Liver (tissue), 9 donors: ENCODE results near the gene LYRM1. TPM values are rescaled to one million over a fixed set of nuclear protein-coding genes. Genes with fewer than 3 reads are reported as not detected.

ENCODE experiments used
- DNase-seq: peaks from one replicate; pipeline ENCODE4 v3.0.0-alpha.2; 2017; ENCODE audit warnings: low spot score
- H3K27ac ChIP-seq, 2 donors: one replicate each; pipeline ENCODE4 v1.7.0; 2013; ENCODE audit warnings: inconsistent platforms in 2 of 2, low read length in 2 of 2, control low read depth in 1 of 2, low read depth in 1 of 2, mild to moderate bottlenecking in 1 of 2
- H3K27me3 ChIP-seq, 4 donors: one replicate each; pipeline versions ENCODE4 v1.6.1 to v1.7.0; 2013; ENCODE audit warnings: low read length in 3 of 4, inconsistent platforms in 1 of 4, mild to moderate bottlenecking in 1 of 4, moderate library complexity in 1 of 4; ENCODE audit not compliant: control insufficient read depth in 4 of 4, insufficient read depth in 4 of 4
- H3K36me3 ChIP-seq, 4 donors: one replicate each; pipeline versions ENCODE4 v1.6.1 to v1.7.0; 2013; ENCODE audit warnings: low read length in 3 of 4, mild to moderate bottlenecking in 3 of 4, low read depth in 1 of 4, moderate library complexity in 1 of 4; ENCODE audit not compliant: control insufficient read depth in 4 of 4, insufficient read depth in 3 of 4
- H3K4me1 ChIP-seq, 4 donors: one replicate each; pipeline versions ENCODE4 v1.6.1 to v1.7.0; 2013; ENCODE audit warnings: low read length in 3 of 4, mild to moderate bottlenecking in 3 of 4, moderate library complexity in 1 of 4; ENCODE audit not compliant: control insufficient read depth in 4 of 4, insufficient read depth in 4 of 4
- H3K4me3 ChIP-seq, 3 donors: one replicate each; pipeline versions ENCODE4 v1.6.1 to v1.7.0; 2013; ENCODE audit warnings: low read length in 3 of 3, control low read depth in 1 of 3, low read depth in 1 of 3, mild to moderate bottlenecking in 1 of 3
- H3K9ac ChIP-seq, 2 donors: one replicate each; pipeline ENCODE4 v1.7.0; 2013; ENCODE audit warnings: low read length in 2 of 2, mild to moderate bottlenecking in 2 of 2, moderate library complexity in 2 of 2, control low read depth in 1 of 2, low read depth in 1 of 2
- H3K9me3 ChIP-seq, 4 donors: one replicate each; pipeline versions ENCODE4 v1.6.1 to v1.7.0; 2013; ENCODE audit warnings: low read length in 3 of 4; ENCODE audit not compliant: control insufficient read depth in 4 of 4
- EGR1 ChIP-seq, 2 donors: IDR thresholded peaks; 2 replicates each; pipeline ENCODE4 v1.6.1; 2016 to 2018; ENCODE audit warnings: antibody characterized with exemption in 2 of 2, low read depth in 2 of 2
- FOXA1 ChIP-seq: IDR thresholded peaks from 2 replicates; pipeline ENCODE4 v1.6.1; 2016; ENCODE audit warnings: antibody characterized with exemption
- FOXA2 ChIP-seq: IDR thresholded peaks from 2 replicates; pipeline ENCODE4 v1.6.1; 2016; ENCODE audit warnings: antibody characterized with exemption
- GABPA ChIP-seq, 2 donors: IDR thresholded peaks in 1 of 2; conservative IDR thresholded peaks in 1 of 2; 2 replicates each; pipeline ENCODE4 v1.6.1; 2016; ENCODE audit warnings: antibody characterized with exemption in 2 of 2, mild to moderate bottlenecking in 1 of 2, moderate library complexity in 1 of 2
- HNF4A ChIP-seq, 2 donors: conservative IDR thresholded peaks; 2 replicates each; pipeline ENCODE4 v1.6.1; 2016; ENCODE audit warnings: antibody characterized with exemption in 2 of 2, mild to moderate bottlenecking in 2 of 2
- HNF4G ChIP-seq: IDR thresholded peaks from 2 replicates; pipeline ENCODE4 v1.6.1; 2016; ENCODE audit warnings: antibody characterized with exemption
- JUND ChIP-seq, 2 donors: IDR thresholded peaks; 2 replicates each; pipeline ENCODE4 v1.6.1; 2016; ENCODE audit warnings: antibody characterized with exemption in 2 of 2
- NR2F2 ChIP-seq: IDR thresholded peaks from 2 replicates; pipeline ENCODE4 v1.6.1; 2016; ENCODE audit warnings: antibody characterized with exemption
- RAD21 ChIP-seq, 2 donors: IDR thresholded peaks; 2 replicates each; pipeline ENCODE4 v1.6.1; 2016; ENCODE audit warnings: antibody characterized with exemption in 2 of 2, mild to moderate bottlenecking in 2 of 2
- RXRA ChIP-seq, 2 donors: IDR thresholded peaks; 2 replicates each; pipeline ENCODE4 v1.6.1; 2017 to 2018; ENCODE audit warnings: antibody characterized with exemption in 2 of 2, mild to moderate bottlenecking in 1 of 2
- SP1 ChIP-seq: IDR thresholded peaks from 2 replicates; pipeline ENCODE4 v1.6.1; 2018; ENCODE audit warnings: antibody characterized with exemption, mild to moderate bottlenecking
- TAF1 ChIP-seq: conservative IDR thresholded peaks from 2 replicates; pipeline ENCODE4 v1.6.1; 2016; ENCODE audit warnings: antibody characterized with exemption, mild to moderate bottlenecking
- YY1 ChIP-seq: IDR thresholded peaks from 2 replicates; pipeline ENCODE4 v1.6.1; 2016; ENCODE audit warnings: antibody characterized with exemption, mild to moderate bottlenecking
- WGBS: extraction: QIAGEN DNeasy Blood & Tissue Kit; methylation state at CpG from one replicate; pipeline ENCODE4 v1.1.7; 2013; 5-methylcytosine and 5-hydroxymethylcytosine counted together
- polyA plus RNA-seq, 2 donors: library from polyadenylated mRNA; stranded (reverse) in 1 of 2; unstranded in 1 of 2; fragments of 200-250 nt in 1 of 2; fragments of >200 nt in 1 of 2; fragmentation: Nextera tagmentation in 1 of 2; extraction: Ambion mirVana in 1 of 2; gene quantifications; one replicate each; pipeline versions ENCODE4 v1.2.1 to v1.2.3, GENCODE V29; 2013 to 2015
- total RNA-seq, 2 donors: library from RNA; depleted of rRNA; stranded (reverse); fragments of >200 nt; gene quantifications; one replicate each; pipeline ENCODE4 v1.2.3, GENCODE V29; 2014
- TF ChIP-seq, protein P1 (sequence below): IDR thresholded peaks from 2 replicates; pipeline ENCODE4 v1.6.1; 2016; ENCODE audit warnings: antibody characterized with exemption, mild to moderate bottlenecking
- TF ChIP-seq, protein P2 (sequence below): IDR thresholded peaks from 2 replicates; pipeline ENCODE4 v1.6.1; 2016; ENCODE audit warnings: antibody characterized with exemption
- TF ChIP-seq, protein P3 (sequence below): IDR thresholded peaks from 2 replicates; pipeline ENCODE4 v1.6.1; 2016; ENCODE audit warnings: antibody characterized with exemption
- TF ChIP-seq, protein P4 (sequence below): IDR thresholded peaks from 2 replicates; pipeline ENCODE4 v1.6.1; 2016; ENCODE audit warnings: antibody characterized with exemption
- TF ChIP-seq, protein P5 (sequence below): fragments of 150-350 bp; IDR thresholded peaks from 2 replicates; pipeline ENCODE4 v1.5.1; 2017; ENCODE audit warnings: improper control_type of control experiment, low read depth, low read length; ENCODE audit not compliant: missing input control
- donor health status: healthy.
- donor health status: healthy.
- donor health status: healthy.
- donor health status: healthy.
- donor health status: healthy.

The LYRM1 gene
- total and polyA plus RNA-seq, 4 donors: 33.2 to 57.3 (median 50.8) TPM

DNA sequence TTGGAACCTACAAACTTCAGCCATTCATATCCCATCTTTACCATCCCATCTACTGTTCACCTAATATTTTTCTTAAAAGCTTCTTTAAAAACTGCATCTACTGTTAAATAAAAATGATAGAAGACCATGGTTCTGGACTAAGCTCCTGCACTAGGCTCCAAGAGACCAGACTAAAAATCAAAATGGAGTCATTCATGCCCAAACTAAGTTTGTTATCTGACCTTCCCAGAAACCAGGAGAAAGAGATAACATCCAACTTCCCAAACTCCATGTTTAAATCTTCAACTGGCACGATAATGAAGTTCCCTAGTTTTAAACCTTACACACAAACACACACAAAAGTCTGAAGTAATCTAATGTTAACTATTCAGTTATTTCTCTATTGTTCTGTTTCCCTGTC, 14.3 kb upstream of the LYRM1 start:
- Histone ChIP-seq H3K9me3 (no peaks in the 10 kb centered on the region), H3K4me1 (peaks cover 17 to 77% (median 68%) of the 10 kb centered on the region in 4 donors), H3K27me3 (no peaks in the 10 kb centered on the region), H3K4me3 (no peak overlapping the region), H3K36me3 (no peaks in the 10 kb centered on the region), H3K27ac (no peak overlapping the region), H3K9ac (no peak overlapping the region)
- DNase-seq: no peak
- TF ChIP-seq YY1: no peak
- TF ChIP-seq, protein P1, sequence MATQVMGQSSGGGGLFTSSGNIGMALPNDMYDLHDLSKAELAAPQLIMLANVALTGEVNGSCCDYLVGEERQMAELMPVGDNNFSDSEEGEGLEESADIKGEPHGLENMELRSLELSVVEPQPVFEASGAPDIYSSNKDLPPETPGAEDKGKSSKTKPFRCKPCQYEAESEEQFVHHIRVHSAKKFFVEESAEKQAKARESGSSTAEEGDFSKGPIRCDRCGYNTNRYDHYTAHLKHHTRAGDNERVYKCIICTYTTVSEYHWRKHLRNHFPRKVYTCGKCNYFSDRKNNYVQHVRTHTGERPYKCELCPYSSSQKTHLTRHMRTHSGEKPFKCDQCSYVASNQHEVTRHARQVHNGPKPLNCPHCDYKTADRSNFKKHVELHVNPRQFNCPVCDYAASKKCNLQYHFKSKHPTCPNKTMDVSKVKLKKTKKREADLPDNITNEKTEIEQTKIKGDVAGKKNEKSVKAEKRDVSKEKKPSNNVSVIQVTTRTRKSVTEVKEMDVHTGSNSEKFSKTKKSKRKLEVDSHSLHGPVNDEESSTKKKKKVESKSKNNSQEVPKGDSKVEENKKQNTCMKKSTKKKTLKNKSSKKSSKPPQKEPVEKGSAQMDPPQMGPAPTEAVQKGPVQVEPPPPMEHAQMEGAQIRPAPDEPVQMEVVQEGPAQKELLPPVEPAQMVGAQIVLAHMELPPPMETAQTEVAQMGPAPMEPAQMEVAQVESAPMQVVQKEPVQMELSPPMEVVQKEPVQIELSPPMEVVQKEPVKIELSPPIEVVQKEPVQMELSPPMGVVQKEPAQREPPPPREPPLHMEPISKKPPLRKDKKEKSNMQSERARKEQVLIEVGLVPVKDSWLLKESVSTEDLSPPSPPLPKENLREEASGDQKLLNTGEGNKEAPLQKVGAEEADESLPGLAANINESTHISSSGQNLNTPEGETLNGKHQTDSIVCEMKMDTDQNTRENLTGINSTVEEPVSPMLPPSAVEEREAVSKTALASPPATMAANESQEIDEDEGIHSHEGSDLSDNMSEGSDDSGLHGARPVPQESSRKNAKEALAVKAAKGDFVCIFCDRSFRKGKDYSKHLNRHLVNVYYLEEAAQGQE: no peak
- no peak for TF ChIP-seq NR2F2
- no peak for TF ChIP-seq HNF4A (conservative IDR thresholded peaks at IDR 0.05)
- TF ChIP-seq RAD21 (IDR thresholded peaks at IDR 0.05): no peak
- TF ChIP-seq, protein P2, sequence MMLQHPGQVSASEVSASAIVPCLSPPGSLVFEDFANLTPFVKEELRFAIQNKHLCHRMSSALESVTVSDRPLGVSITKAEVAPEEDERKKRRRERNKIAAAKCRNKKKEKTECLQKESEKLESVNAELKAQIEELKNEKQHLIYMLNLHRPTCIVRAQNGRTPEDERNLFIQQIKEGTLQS: no peak
- TF ChIP-seq, protein P3, sequence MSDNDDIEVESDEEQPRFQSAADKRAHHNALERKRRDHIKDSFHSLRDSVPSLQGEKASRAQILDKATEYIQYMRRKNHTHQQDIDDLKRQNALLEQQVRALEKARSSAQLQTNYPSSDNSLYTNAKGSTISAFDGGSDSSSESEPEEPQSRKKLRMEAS: no peak
- WGBS: 0% methylated on average over 1 of the region's 1 CpG

DNA sequence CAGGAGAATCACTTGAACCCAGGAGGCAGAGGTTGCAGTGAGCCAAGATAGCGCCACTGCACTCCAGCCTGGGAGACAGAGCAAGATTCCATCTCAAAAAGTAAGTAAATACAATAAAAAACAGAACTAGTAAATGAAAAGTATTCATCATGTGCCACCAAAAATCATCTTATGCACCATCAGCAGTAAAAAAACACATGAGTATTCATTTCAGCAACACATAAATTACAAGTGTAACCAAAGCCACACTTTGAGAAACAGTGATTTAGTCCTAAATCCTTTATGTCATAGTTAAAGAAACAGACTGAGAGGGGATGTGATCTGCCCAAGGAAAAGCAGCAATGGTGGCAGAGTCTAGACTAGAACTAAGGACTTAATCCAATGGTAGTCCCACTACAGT, 13.4 kb upstream of the LYRM1 start:
- H3K27ac ChIP-seq: peak overlapping the region in 1 of 2 donors; percentile 14
- no peak overlapping the region for H3K4me3 ChIP-seq
- H3K27me3 ChIP-seq: no peaks in the 10 kb centered on the region
- no peak for DNase-seq
- no peak for TF ChIP-seq HNF4G
- TF ChIP-seq JUND (IDR thresholded peaks at IDR 0.05): no peak
- no peak for TF ChIP-seq SP1
- no peak for TF ChIP-seq FOXA1
- TF ChIP-seq EGR1 (IDR thresholded peaks at IDR 0.05; ENCODE audit: low read depth in 2 of 2): no peak
- H3K9ac ChIP-seq: no peak overlapping the region
- peaks cover 18 to 73% (median 62%) of the 10 kb centered on the region in 4 donors for H3K4me1 ChIP-seq
- H3K36me3 ChIP-seq: peaks cover 0 to 4% (median 0%) of the 10 kb centered on the region in 4 donors
- H3K9me3 ChIP-seq: no peaks in the 10 kb centered on the region
- WGBS: 77% methylated on average over 1 of the region's 1 CpG

DNA sequence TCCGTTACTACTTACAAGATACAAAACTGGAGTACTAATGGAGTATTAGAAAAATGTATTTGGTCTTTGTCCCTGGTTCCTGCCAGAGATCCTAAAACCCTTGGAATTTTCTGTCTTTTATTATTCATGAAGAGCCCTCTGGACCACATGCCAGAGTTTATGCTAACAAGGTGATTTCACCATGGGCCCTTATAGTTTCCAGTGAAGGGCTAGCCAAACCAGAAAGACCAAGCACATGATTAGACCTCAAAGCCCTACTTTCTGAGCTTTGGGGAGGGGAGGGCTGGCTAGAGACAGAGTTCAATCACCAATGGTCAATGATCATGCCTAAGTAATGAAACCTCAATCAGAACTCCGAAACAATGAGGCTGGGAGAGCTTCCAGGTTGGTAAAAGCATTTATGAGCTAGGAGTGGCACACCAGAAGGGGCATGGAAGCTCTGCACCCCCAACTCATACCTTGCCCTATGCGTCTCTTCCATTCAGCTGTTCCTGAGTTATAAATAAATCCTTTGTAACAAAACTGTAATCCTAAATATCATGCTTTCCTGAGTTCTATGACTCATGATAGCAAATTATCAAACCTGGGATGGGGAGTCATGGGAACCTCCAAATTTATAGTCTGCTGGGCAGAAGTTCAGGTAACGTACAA, 10.8 kb upstream of the LYRM1 start:
- Histone ChIP-seq H3K27ac (peak overlapping the region in 1 of 2 donors; percentile 54), H3K9me3 (no peaks in the 10 kb centered on the region), H3K9ac (no peak overlapping the region), H3K27me3 (no peaks in the 10 kb centered on the region), H3K4me1 (peaks cover 18 to 60% (median 51%) of the 10 kb centered on the region in 4 donors), H3K4me3 (no peak overlapping the region), H3K36me3 (peaks cover 0 to 7% (median 5%) of the 10 kb centered on the region in 4 donors)
- WGBS: 75% methylated on average over 4 of the region's 4 CpGs
- DNase-seq: no peak
- TF ChIP-seq FOXA2 (no peak), HNF4A (conservative IDR thresholded peaks at IDR 0.05) (peak; percentile 66 to 75), TAF1 (no peak), RXRA (IDR thresholded peaks at IDR 0.05) (peak in 1 of 2 donors; percentile 18), HNF4G (peak; percentile 33), SP1 (peak; percentile 16), FOXA1 (no peak), EGR1 (IDR thresholded peaks at IDR 0.05; ENCODE audit: low read depth in 2 of 2) (no peak), JUND (IDR thresholded peaks at IDR 0.05) (no peak), GABPA (IDR thresholded peaks at IDR 0.05 in 1 of 2, conservative IDR thresholded peaks at IDR 0.05 in 1 of 2) (no peak), NR2F2 (no peak), RAD21 (IDR thresholded peaks at IDR 0.05) (peak in 1 of 2 donors; percentile 10), YY1 (no peak)
- TF ChIP-seq, protein P4, sequence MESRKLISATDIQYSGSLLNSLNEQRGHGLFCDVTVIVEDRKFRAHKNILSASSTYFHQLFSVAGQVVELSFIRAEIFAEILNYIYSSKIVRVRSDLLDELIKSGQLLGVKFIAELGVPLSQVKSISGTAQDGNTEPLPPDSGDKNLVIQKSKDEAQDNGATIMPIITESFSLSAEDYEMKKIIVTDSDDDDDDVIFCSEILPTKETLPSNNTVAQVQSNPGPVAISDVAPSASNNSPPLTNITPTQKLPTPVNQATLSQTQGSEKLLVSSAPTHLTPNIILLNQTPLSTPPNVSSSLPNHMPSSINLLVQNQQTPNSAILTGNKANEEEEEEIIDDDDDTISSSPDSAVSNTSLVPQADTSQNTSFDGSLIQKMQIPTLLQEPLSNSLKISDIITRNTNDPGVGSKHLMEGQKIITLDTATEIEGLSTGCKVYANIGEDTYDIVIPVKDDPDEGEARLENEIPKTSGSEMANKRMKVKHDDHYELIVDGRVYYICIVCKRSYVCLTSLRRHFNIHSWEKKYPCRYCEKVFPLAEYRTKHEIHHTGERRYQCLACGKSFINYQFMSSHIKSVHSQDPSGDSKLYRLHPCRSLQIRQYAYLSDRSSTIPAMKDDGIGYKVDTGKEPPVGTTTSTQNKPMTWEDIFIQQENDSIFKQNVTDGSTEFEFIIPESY: no peak
- TF ChIP-seq, protein P2: no peak
- TF ChIP-seq, protein P3: no peak
- TF ChIP-seq, protein P5, sequence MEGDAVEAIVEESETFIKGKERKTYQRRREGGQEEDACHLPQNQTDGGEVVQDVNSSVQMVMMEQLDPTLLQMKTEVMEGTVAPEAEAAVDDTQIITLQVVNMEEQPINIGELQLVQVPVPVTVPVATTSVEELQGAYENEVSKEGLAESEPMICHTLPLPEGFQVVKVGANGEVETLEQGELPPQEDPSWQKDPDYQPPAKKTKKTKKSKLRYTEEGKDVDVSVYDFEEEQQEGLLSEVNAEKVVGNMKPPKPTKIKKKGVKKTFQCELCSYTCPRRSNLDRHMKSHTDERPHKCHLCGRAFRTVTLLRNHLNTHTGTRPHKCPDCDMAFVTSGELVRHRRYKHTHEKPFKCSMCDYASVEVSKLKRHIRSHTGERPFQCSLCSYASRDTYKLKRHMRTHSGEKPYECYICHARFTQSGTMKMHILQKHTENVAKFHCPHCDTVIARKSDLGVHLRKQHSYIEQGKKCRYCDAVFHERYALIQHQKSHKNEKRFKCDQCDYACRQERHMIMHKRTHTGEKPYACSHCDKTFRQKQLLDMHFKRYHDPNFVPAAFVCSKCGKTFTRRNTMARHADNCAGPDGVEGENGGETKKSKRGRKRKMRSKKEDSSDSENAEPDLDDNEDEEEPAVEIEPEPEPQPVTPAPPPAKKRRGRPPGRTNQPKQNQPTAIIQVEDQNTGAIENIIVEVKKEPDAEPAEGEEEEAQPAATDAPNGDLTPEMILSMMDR: no peak
